Right atrium auricular region (tissue), 2 donors: Measurements from ENCODE around the gene MBNL2. TPM values are rescaled to one million over a fixed set of nuclear protein-coding genes. Genes with fewer than 3 reads are reported as not detected.
"Not testable (repeated sequence)": the region's sequence is repeated elsewhere in the genome, so short reads cannot be mapped to it uniquely, and the experiment has no call there.

ENCODE experiments used
- DNase-seq: peaks from one replicate; pipeline ENCODE4 v3.0.0-alpha.2; 2019; ENCODE audit warnings: low spot score
- H3K27ac ChIP-seq, 2 donors: fragments of 200-600 bp; sonication (generic); 1 replicate in 1 of 2; 2 replicates in 1 of 2; pipeline ENCODE4 v1.5.1; 2016 to 2019
- H3K27me3 ChIP-seq, 2 donors: fragments of 200-600 bp; sonication (generic); one replicate each; pipeline versions ENCODE4 v1.5.1 to v1.6.0; 2017 to 2019
- H3K36me3 ChIP-seq: fragments of 200-600 bp; sonication (generic); one replicate; pipeline ENCODE4 v1.5.1; 2016
- H3K4me1 ChIP-seq, 2 donors: fragments of 200-600 bp; sonication (generic); one replicate each; pipeline versions ENCODE4 v1.5.1 to v1.6.0; 2017 to 2019
- H3K4me3 ChIP-seq, 2 donors: fragments of 200-600 bp; sonication (generic); 1 replicate in 1 of 2; 2 replicates in 1 of 2; pipeline ENCODE4 v1.5.1; 2017 to 2019; ENCODE audit warnings: mild to moderate bottlenecking in 1 of 2, moderate library complexity in 1 of 2
- H3K9me3 ChIP-seq, 2 donors: fragments of 200-600 bp; sonication (generic); one replicate each; pipeline ENCODE4 v1.5.1; 2019
- CTCF ChIP-seq, 2 donors: fragments of 200-600 bp; sonication (generic); IDR thresholded peaks; one replicate each; pipeline ENCODE4 v1.5.1; 2019; ENCODE audit warnings: antibody characterized with exemption in 2 of 2
- total RNA-seq, 2 donors: library from RNA; depleted of rRNA; stranded (reverse); fragments of >200 nt; gene quantifications; one replicate each; pipeline ENCODE4 v1.1.0, GENCODE V29; 2016

Gene MBNL2
- total RNA-seq, 2 donors from 2014 or later = 62.0 to 81.6 TPM

GRCh38 chr13:97200081-97200942, 21.8 kb upstream of the MBNL2 start:
- no peaks in the 10 kb centered on the region for H3K36me3 ChIP-seq

DNA sequence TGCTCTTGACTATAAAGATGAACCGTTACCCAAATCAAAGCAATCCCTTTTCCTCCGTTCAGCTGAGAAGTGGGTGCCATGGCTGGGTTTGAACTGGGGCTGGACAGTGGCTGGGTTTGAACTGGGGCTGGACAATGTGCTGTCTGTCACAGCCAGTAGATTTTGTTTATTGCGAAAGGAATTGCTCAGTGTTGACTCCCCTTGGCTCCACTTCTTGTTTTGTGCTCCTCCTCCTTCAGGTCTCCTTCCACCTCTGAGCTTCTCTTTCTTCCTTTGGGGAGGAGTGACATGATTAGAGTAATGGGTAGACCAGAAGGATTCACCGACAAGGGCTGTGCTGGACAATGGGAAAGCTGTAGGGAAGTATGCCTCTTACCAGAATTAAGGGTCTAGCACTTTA, 19.4 kb upstream of the MBNL2 start:
- Histone ChIP-seq H3K27ac (no peak overlapping the region), H3K4me1 (no peaks in the 10 kb centered on the region), H3K9me3 (no peaks in the 10 kb centered on the region), H3K27me3 (no peaks in the 10 kb centered on the region), H3K4me3 (no peak overlapping the region), H3K36me3 (no peaks in the 10 kb centered on the region)
- no peak for DNase-seq
- TF ChIP-seq CTCF (IDR thresholded peaks at IDR 0.05) = no peak

More at GRCh38 chr13:97200081-97200942, 21.8 kb upstream of the MBNL2 start:
- no peaks in the 10 kb centered on the region for H3K4me1 ChIP-seq
- no peaks in the 10 kb centered on the region for H3K27me3 ChIP-seq
- no peak overlapping the region for H3K4me3 ChIP-seq
- no peak overlapping the region for H3K27ac ChIP-seq
- no peaks in the 10 kb centered on the region for H3K9me3 ChIP-seq
- TF ChIP-seq CTCF (IDR thresholded peaks at IDR 0.05) = no peak
- no peak for DNase-seq

DNA sequence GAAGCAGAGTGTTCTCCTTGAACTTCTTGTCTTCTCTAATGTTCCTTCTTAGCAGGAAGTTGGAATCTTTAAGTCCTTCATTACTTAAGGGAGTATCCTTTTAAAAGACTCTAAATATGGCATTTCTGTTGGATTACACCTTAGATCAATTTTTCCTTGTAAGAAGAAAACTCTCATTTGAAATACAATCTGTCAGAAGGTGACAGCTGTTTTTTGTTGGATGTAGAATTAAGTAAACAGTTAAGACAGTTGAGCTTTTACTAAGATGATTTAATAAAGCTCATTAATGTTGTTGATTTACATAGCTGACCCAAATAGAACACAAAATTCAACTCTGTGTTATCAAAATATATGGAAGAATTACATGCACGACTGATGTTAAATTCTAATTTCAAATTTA, 16.7 kb upstream of the MBNL2 start:
- DNase-seq = no peak
- H3K9me3 ChIP-seq = no peaks in the 10 kb centered on the region
- H3K4me3 ChIP-seq = no peak overlapping the region
- TF ChIP-seq CTCF (IDR thresholded peaks at IDR 0.05) = no peak
- no peak overlapping the region for H3K27ac ChIP-seq
- H3K36me3 ChIP-seq = no peaks in the 10 kb centered on the region
- H3K27me3 ChIP-seq = no peaks in the 10 kb centered on the region
- H3K4me1 ChIP-seq = no peaks in the 10 kb centered on the region

- Histone ChIP-seq H3K27me3 (no peaks in the 10 kb centered on the region), H3K4me1 (no peaks in the 10 kb centered on the region), H3K9me3 (no peaks in the 10 kb centered on the region), H3K27ac (no peak overlapping the region), H3K4me3 (no peak overlapping the region), H3K36me3 (no peaks in the 10 kb centered on the region)
- no peak for DNase-seq
- TF ChIP-seq CTCF (IDR thresholded peaks at IDR 0.05) = no peak
Observed at GRCh38 chr13:97205982-97206381, 16.2 kb upstream of the MBNL2 start.

DNA sequence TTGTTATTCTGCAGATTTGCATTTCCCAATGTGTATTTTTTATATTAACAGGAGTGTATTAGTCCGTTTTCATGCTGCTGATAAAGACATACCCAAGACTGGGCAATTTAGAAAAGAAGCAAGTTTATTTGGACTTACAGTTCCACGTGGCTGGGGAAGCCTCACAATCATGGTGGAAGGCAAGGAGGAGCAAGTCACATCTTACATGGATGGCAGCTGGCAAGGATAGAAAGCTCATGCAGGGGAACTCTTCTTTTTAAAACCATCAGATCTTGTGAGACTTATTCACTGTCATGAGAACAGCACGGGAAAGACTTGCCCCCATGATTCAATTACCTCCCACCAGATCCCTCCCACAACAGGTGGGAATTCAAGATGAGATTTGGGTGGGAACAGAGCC, 14.9 kb upstream of the MBNL2 start:
- H3K4me1 ChIP-seq, H3K4me3 ChIP-seq, H3K27ac ChIP-seq, H3K9me3 ChIP-seq, H3K27me3 ChIP-seq, DNase-seq, H3K36me3 ChIP-seq: not testable (repeated sequence)

DNA sequence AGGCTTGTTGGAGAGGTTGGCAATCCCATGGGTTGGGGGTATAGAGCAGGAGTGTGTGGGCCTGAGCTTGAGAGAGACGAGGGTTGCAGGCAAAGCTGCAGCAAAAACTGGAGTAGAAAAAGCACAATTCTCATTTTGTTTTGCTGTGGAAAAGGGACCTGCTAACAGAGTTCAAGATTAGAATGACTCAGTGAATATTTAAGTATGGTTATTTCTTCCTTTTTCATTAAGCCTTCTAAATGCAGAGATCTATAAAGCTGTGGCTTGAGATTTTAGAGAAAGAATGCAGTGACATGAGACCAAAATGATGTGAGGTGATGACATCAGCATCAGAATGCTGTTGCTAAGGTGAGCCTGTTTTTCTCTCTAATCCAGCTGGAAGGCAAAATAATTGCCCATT, 10.8 kb upstream of the MBNL2 start:
- no peak overlapping the region for H3K4me3 ChIP-seq
- H3K27me3 ChIP-seq = no peaks in the 10 kb centered on the region
- DNase-seq = no peak
- no peak overlapping the region for H3K27ac ChIP-seq
- TF ChIP-seq CTCF (IDR thresholded peaks at IDR 0.05) = no peak
- H3K36me3 ChIP-seq = no peaks in the 10 kb centered on the region
- H3K9me3 ChIP-seq = no peaks in the 10 kb centered on the region
- no peaks in the 10 kb centered on the region for H3K4me1 ChIP-seq
